Mesenchymal stem cell (in vitro differentiated cells and primary cell): ENCODE measurements around the gene HERC6.

Source experiments
- DNase-seq: peaks from one replicate; pipeline ENCODE4 v3.0.0-alpha.2; 2013
- H2AFZ ChIP-seq: one replicate; pipeline ENCODE4 v1.6.1; 2013; ENCODE audit warnings: low read depth, mild to moderate bottlenecking, control low read depth, inconsistent platforms, low read length, moderate library complexity
- H2AK5ac ChIP-seq: 2 replicates; pipeline ENCODE4 v1.6.1; 2013; ENCODE audit warnings: low read length, moderate library complexity, mild to moderate bottlenecking, inconsistent platforms; ENCODE audit not compliant: severe bottlenecking
- H2BK120ac ChIP-seq: one replicate; pipeline ENCODE4 v1.6.1; 2013; ENCODE audit warnings: low read depth, mild to moderate bottlenecking, inconsistent platforms, low read length, moderate library complexity
- H2BK12ac ChIP-seq, 2 experiments: one replicate each; pipeline ENCODE4 v1.6.1; 2013; ENCODE audit warnings: inconsistent platforms in 2 of 2, low read length in 2 of 2, mild to moderate bottlenecking in 2 of 2, moderate library complexity in 2 of 2, control low read depth in 1 of 2
- H2BK15ac ChIP-seq: one replicate; pipeline ENCODE4 v1.6.1; 2013; ENCODE audit warnings: mild to moderate bottlenecking, low read depth, inconsistent platforms; ENCODE audit not compliant: poor library complexity, severe bottlenecking
- H2BK5ac ChIP-seq: 2 replicates; pipeline ENCODE4 v1.6.1; 2013; ENCODE audit warnings: low read depth, mild to moderate bottlenecking, low read length, control low read depth, inconsistent platforms; ENCODE audit not compliant: poor library complexity, severe bottlenecking
- H3K14ac ChIP-seq, 2 experiments: one replicate each; pipeline ENCODE4 v1.6.1; 2013; ENCODE audit warnings: inconsistent platforms in 2 of 2, low read length in 2 of 2, control low read depth in 1 of 2, mild to moderate bottlenecking in 1 of 2, moderate library complexity in 1 of 2
- H3K18ac ChIP-seq, 2 experiments: one replicate each; pipeline ENCODE4 v1.6.1; 2013; ENCODE audit warnings: inconsistent platforms in 2 of 2, low read length in 2 of 2, control low read depth in 1 of 2, low read depth in 1 of 2, mild to moderate bottlenecking in 1 of 2
- H3K23ac ChIP-seq, 2 experiments: one replicate each; pipeline ENCODE4 v1.6.1; 2013; ENCODE audit warnings: inconsistent platforms in 2 of 2, low read length in 2 of 2, mild to moderate bottlenecking in 2 of 2, moderate library complexity in 2 of 2, control low read depth in 1 of 2
- H3K27ac ChIP-seq: 2 replicates; pipeline ENCODE4 v1.5.1; 2013; ENCODE audit warnings: mild to moderate bottlenecking, moderate library complexity, low read length, control low read depth, inconsistent platforms; ENCODE audit not compliant: poor library complexity, severe bottlenecking
- H3K27me3 ChIP-seq, 2 experiments: 2 replicates each; pipeline versions ENCODE4 v1.6.1 to v1.7.0; 2013; ENCODE audit warnings: low read length in 2 of 2, mild to moderate bottlenecking in 2 of 2, moderate library complexity in 2 of 2, control low read depth in 1 of 2, inconsistent platforms in 1 of 2; ENCODE audit not compliant: control insufficient read depth in 1 of 2, insufficient read depth in 1 of 2
- H3K36me3 ChIP-seq, 2 experiments: 2 replicates each; pipeline versions ENCODE4 v1.6.1 to v1.7.0; 2013; ENCODE audit warnings: low read length in 2 of 2, control low read depth in 1 of 2, inconsistent platforms in 1 of 2, low read depth in 1 of 2, mild to moderate bottlenecking in 1 of 2; ENCODE audit not compliant: insufficient read depth in 2 of 2, control insufficient read depth in 1 of 2
- H3K4ac ChIP-seq, 2 experiments: one replicate each; pipeline ENCODE4 v1.6.1; 2013; ENCODE audit warnings: inconsistent platforms in 2 of 2, low read length in 2 of 2, mild to moderate bottlenecking in 2 of 2, moderate library complexity in 2 of 2, control low read depth in 1 of 2, low read depth in 1 of 2
- H3K4me1 ChIP-seq: 2 replicates; pipeline ENCODE4 v1.6.1; 2013; ENCODE audit warnings: low read depth, low read length, control low read depth; ENCODE audit not compliant: control insufficient read depth, insufficient read depth
- H3K4me2 ChIP-seq: 2 replicates; pipeline ENCODE4 v1.6.1; 2013; ENCODE audit warnings: low read length, mild to moderate bottlenecking, inconsistent platforms; ENCODE audit not compliant: poor library complexity, severe bottlenecking
- H3K4me3 ChIP-seq, 2 experiments: 2 replicates each; pipeline versions ENCODE4 v1.5.1 to v1.7.0; 2013; ENCODE audit warnings: low read length in 2 of 2, mild to moderate bottlenecking in 2 of 2, control low read depth in 1 of 2, low read depth in 1 of 2; ENCODE audit not compliant: insufficient read depth in 1 of 2
- H3K79me1 ChIP-seq: replicated peaks from 2 replicates; pipeline ENCODE4 v1.6.1; 2013; ENCODE audit warnings: mild to moderate bottlenecking, control low read depth, low read length, inconsistent platforms; ENCODE audit not compliant: poor library complexity, severe bottlenecking
- H3K9ac ChIP-seq: 2 replicates; pipeline ENCODE4 v1.7.0; 2013; ENCODE audit warnings: mild to moderate bottlenecking, low read length, moderate library complexity
- H3K9me3 ChIP-seq: 2 replicates; pipeline ENCODE4 v1.7.0; 2013; ENCODE audit warnings: mild to moderate bottlenecking, low read length; ENCODE audit not compliant: control insufficient read depth
- H4K8ac ChIP-seq: one replicate; pipeline ENCODE4 v1.6.1; 2013; ENCODE audit warnings: inconsistent platforms, mild to moderate bottlenecking, low read length, moderate library complexity
- H4K91ac ChIP-seq: one replicate; pipeline ENCODE4 v1.6.1; 2013; ENCODE audit warnings: mild to moderate bottlenecking, low read length, inconsistent platforms
- WGBS: methylation state at CpG from one replicate; pipeline ENCODE4 v1.1.7; 2013; ENCODE audit warnings: mixed read lengths; 5-methylcytosine and 5-hydroxymethylcytosine counted together

HERC6 gene

GRCh38 chr4:88352062-88352740 is 26.5 kb upstream of the HERC6 start:
- Histone ChIP-seq H2AK5ac (no peak overlapping the region), H4K91ac (no peak overlapping the region), H3K18ac (no peak overlapping the region), H3K4me2 (no peak overlapping the region), H3K4me1 (no peaks in the 10 kb centered on the region), H3K27me3 (no peaks in the 10 kb centered on the region), H2BK120ac (no peak overlapping the region), H2BK12ac (no peak overlapping the region), H3K27ac (peak overlapping the region; percentile 50), H3K14ac (no peak overlapping the region), H3K9me3 (no peaks in the 10 kb centered on the region), H3K4me3 (no peak overlapping the region), H3K9ac (no peak overlapping the region), H3K4ac (no peak overlapping the region), H4K8ac (no peak overlapping the region), H3K36me3 (no peaks in the 10 kb centered on the region), H3K23ac (no peak overlapping the region), H2BK15ac (no peak overlapping the region), H2AFZ (no peak overlapping the region), H3K79me1 (no peaks in the 10 kb centered on the region), H2BK5ac (peak overlapping the region; percentile 57)
- DNase-seq, result peak; percentile 34
- WGBS, result 82% methylated on average over 3 of the region's 3 CpGs

GRCh38 chr4:88353324-88353723 is 25.3 kb upstream of the HERC6 start:
- Histone ChIP-seq H3K4me3 (no peak overlapping the region), H2BK12ac (no peak overlapping the region), H2BK15ac (no peak overlapping the region), H4K91ac (no peak overlapping the region), H3K27ac (no peak overlapping the region), H2BK120ac (no peak overlapping the region), H2AFZ (no peak overlapping the region), H2AK5ac (no peak overlapping the region), H4K8ac (no peak overlapping the region), H3K18ac (no peak overlapping the region), H3K9ac (no peak overlapping the region), H2BK5ac (no peak overlapping the region), H3K23ac (no peak overlapping the region), H3K27me3 (no peaks in the 10 kb centered on the region), H3K9me3 (no peaks in the 10 kb centered on the region), H3K4me1 (no peaks in the 10 kb centered on the region), H3K79me1 (no peaks in the 10 kb centered on the region), H3K36me3 (no peaks in the 10 kb centered on the region), H3K4me2 (no peak overlapping the region), H3K14ac (no peak overlapping the region), H3K4ac (no peak overlapping the region)
- DNase-seq, result no peak

- Histone ChIP-seq H3K23ac (no peak overlapping the region), H3K4me1 (no peaks in the 10 kb centered on the region), H2BK5ac (no peak overlapping the region), H3K14ac (no peak overlapping the region), H3K4me3 (no peak overlapping the region), H3K9me3 (no peaks in the 10 kb centered on the region), H3K18ac (no peak overlapping the region), H3K79me1 (no peaks in the 10 kb centered on the region), H4K91ac (no peak overlapping the region), H2BK15ac (no peak overlapping the region), H3K4me2 (no peak overlapping the region), H2BK12ac (no peak overlapping the region), H3K27me3 (no peaks in the 10 kb centered on the region), H3K4ac (no peak overlapping the region), H4K8ac (no peak overlapping the region), H3K9ac (no peak overlapping the region), H3K36me3 (no peaks in the 10 kb centered on the region), H2BK120ac (no peak overlapping the region), H2AK5ac (no peak overlapping the region), H3K27ac (no peak overlapping the region), H2AFZ (no peak overlapping the region)
- no peak for DNase-seq
Observed at GRCh38 chr4:88356771-88357170, 21.9 kb upstream of the HERC6 start.

GRCh38 chr4:88357262-88357661 is 21.4 kb upstream of the HERC6 start:
- H3K4me2 ChIP-seq, result no peak overlapping the region
- H3K23ac ChIP-seq, result no peak overlapping the region
- H3K4ac ChIP-seq, result no peak overlapping the region
- no peak overlapping the region for H3K18ac ChIP-seq
- no peak overlapping the region for H2BK15ac ChIP-seq
- H3K36me3 ChIP-seq, result no peaks in the 10 kb centered on the region
- H2BK5ac ChIP-seq, result no peak overlapping the region
- H2AK5ac ChIP-seq, result no peak overlapping the region
- no peaks in the 10 kb centered on the region for H3K4me1 ChIP-seq
- H2BK12ac ChIP-seq, result no peak overlapping the region
- no peak overlapping the region for H3K27ac ChIP-seq
- H3K27me3 ChIP-seq, result no peaks in the 10 kb centered on the region
- H3K9ac ChIP-seq, result no peak overlapping the region
- no peak overlapping the region for H3K4me3 ChIP-seq
- H3K79me1 ChIP-seq, result no peaks in the 10 kb centered on the region
- WGBS, result 96% methylated on average over 4 of the region's 4 CpGs
- H4K8ac ChIP-seq, result no peak overlapping the region
- H2AFZ ChIP-seq, result no peak overlapping the region
- H3K14ac ChIP-seq, result no peak overlapping the region
- no peak overlapping the region for H2BK120ac ChIP-seq
- H4K91ac ChIP-seq, result no peak overlapping the region
- no peaks in the 10 kb centered on the region for H3K9me3 ChIP-seq
- no peak for DNase-seq
